Caco-2 (cell line): Measurements from ENCODE around the gene LRRC53. TPM values are rescaled to one million over a fixed set of nuclear protein-coding genes. Genes with fewer than 3 reads are reported as not detected.

ENCODE experiments used
- BruUV-seq: library from RNA; stranded (reverse); fragments of 400-500 nt; replicated peaks from 2 replicates; lab custom pipeline; 2021; lab: Mats Ljungman, UMichigan
- CTCF ChIA-PET: fragments of 300-600 bp; sonication (Branson Sonifier 250); formaldehyde crosslinking; loops from one replicate; lab custom pipeline; 2022; ENCODE audit warnings: antibody characterized with exemption; lab: Charles Lee
- POLR2A ChIA-PET: fragments of 300-600 bp; sonication (Branson Sonifier 250); formaldehyde crosslinking; loops from one replicate; lab custom pipeline; 2022; ENCODE audit warnings: antibody characterized with exemption; lab: Charles Lee
- DNase-seq, 2 experiments: peaks; one replicate each; pipeline versions ENCODE4 v3.0.0 to v3.0.0-alpha.2; 2020 to 2022
- H3K27me3 ChIP-seq: replicated peaks from 2 replicates; pipeline ENCODE4 v1.6.0; 2011; ENCODE audit warnings: low read length; ENCODE audit not compliant: control insufficient read depth, insufficient read depth
- H3K36me3 ChIP-seq: 2 replicates; pipeline ENCODE4 v1.5.1; 2011; ENCODE audit warnings: low read length; ENCODE audit not compliant: control insufficient read depth, insufficient read depth
- H3K4me1 ChIP-seq: fragments of 250-450 bp; sonication (Bioruptor Pico); 2 replicates; pipeline ENCODE4 v1.5.1; 2020; ENCODE audit warnings: mild to moderate bottlenecking
- H3K4me3 ChIP-seq: 2 replicates; pipeline ENCODE4 v1.5.1; 2011; ENCODE audit warnings: low read depth, mild to moderate bottlenecking, control low read depth, low read length
- H3K9me3 ChIP-seq: fragments of 250-450 bp; sonication (Bioruptor Pico); 2 replicates; pipeline ENCODE4 v1.5.1; 2020; ENCODE audit warnings: mild to moderate bottlenecking, moderate library complexity
- H3K27ac Mint-ChIP-seq: one replicate; pipeline ENCODE4 v1.8.0; 2022; ENCODE audit warnings: mixed read lengths; ENCODE audit not compliant: unreplicated experiment
- H3K27me3 Mint-ChIP-seq: one replicate; pipeline ENCODE4 v1.8.0; 2022; ENCODE audit warnings: mixed read lengths; ENCODE audit not compliant: insufficient read depth, unreplicated experiment
- H3K36me3 Mint-ChIP-seq: one replicate; pipeline ENCODE4 v1.8.0; 2022; ENCODE audit warnings: mild to moderate bottlenecking, mixed read lengths; ENCODE audit not compliant: insufficient read depth, unreplicated experiment
- H3K4me1 Mint-ChIP-seq: one replicate; pipeline ENCODE4 v1.8.0; 2022; ENCODE audit warnings: low read depth, mixed read lengths; ENCODE audit not compliant: unreplicated experiment
- H3K4me3 Mint-ChIP-seq: one replicate; pipeline ENCODE4 v1.8.0; 2022; ENCODE audit warnings: mild to moderate bottlenecking, moderate library complexity, mixed read lengths; ENCODE audit not compliant: unreplicated experiment
- H3K9me3 Mint-ChIP-seq: one replicate; pipeline ENCODE4 v1.8.0; 2022; ENCODE audit warnings: mixed read lengths; ENCODE audit not compliant: unreplicated experiment
- intact Hi-C: fragments of 100-400 bp; cut with micrococcal nuclease; formaldehyde crosslinking; loops from one replicate; pipeline ENCODE4 v1.10.0; 2022; ENCODE audit not compliant: unreplicated experiment
- total RNA-seq: library from RNA; stranded (reverse); gene quantifications from 2 replicates; pipeline ENCODE4 v1.2.3, GENCODE V29; 2022
- TF ChIP-seq, protein P1 (sequence below), 2 experiments: fragments of 200-600 bp in 1 of 2; IDR thresholded peaks; 1 replicate in 1 of 2; 2 replicates in 1 of 2; pipeline versions ENCODE4 v1.5.1 to v1.8.0; 2011 to 2022; ENCODE audit warnings: antibody characterized with exemption in 1 of 2, control low read depth in 1 of 2, inconsistent platforms in 1 of 2, low read depth in 1 of 2, low read length in 1 of 2, mild to moderate bottlenecking in 1 of 2, moderate library complexity in 1 of 2; ENCODE audit not compliant: insufficient read depth in 1 of 2, severe bottlenecking in 1 of 2, unreplicated experiment in 1 of 2

LRRC53 gene
- total RNA-seq, 1 experiment from 2014 or later, result not detected

DNA sequence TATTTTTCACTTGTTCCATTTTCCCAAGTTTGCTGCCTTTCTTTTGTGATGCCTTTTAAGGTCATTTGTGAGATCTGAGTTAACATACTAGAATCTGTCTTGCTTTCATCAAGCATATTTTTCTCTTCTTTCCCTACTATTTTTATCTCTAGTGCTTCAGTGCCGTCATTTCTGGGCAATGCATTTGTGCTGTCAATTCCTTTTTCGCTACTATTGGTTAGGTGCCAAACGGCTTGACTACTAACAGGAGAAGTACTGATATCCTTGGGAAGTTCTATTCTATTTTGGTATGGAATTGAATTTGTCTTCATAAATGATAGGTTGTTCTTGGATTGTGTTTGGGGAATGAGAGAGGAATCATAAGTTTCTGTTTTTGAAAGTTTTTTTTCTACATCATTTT is 42.2 kb downstream of the LRRC53 start:
- POLR2A ChIA-PET, result no interaction called here
- CTCF ChIA-PET, result no interaction called here

DNA sequence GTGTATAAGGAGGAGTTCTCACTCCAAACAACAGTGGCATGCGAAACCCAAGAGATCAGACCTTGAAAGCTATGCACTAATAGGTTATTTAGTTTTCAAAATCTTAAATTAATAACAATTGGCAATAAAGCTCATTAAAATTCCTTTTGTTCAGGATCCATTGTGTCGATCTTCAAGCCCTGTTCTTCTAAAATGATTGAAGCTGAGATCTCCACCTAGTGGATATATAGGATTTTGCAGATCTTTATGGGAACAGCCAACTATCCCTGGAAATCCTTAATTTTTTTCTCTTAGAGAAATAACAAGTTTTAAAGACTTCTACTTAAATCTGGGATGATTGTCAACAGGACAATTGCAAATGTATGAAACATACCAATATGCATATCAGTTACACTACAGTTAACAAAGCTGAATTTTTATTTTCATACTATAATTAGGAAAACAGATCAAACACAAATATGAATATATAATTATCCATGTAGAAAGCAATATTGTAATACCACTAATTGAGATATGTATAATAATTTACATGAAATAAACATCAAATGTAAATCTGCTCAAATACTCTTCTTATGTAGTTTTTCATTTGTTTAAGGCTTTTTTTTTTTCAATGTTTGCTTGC is 43.3 kb downstream of the LRRC53 start:
- ChIA-PET POLR2A (no interaction called here), CTCF (interaction anchor here (0.6 kb wide), 1 partner anchor 130 kb away, joined by 3 read pairs; no protein-coding TSS in a partner anchor)
- Histone ChIP-seq H3K27me3 (no peaks in the 10 kb centered on the region), H3K4me1 (no peaks in the 10 kb centered on the region), H3K9me3 (no peaks in the 10 kb centered on the region), H3K4me3 (no peak overlapping the region), H3K36me3 (no peaks in the 10 kb centered on the region)
- TF ChIP-seq, protein P1, sequence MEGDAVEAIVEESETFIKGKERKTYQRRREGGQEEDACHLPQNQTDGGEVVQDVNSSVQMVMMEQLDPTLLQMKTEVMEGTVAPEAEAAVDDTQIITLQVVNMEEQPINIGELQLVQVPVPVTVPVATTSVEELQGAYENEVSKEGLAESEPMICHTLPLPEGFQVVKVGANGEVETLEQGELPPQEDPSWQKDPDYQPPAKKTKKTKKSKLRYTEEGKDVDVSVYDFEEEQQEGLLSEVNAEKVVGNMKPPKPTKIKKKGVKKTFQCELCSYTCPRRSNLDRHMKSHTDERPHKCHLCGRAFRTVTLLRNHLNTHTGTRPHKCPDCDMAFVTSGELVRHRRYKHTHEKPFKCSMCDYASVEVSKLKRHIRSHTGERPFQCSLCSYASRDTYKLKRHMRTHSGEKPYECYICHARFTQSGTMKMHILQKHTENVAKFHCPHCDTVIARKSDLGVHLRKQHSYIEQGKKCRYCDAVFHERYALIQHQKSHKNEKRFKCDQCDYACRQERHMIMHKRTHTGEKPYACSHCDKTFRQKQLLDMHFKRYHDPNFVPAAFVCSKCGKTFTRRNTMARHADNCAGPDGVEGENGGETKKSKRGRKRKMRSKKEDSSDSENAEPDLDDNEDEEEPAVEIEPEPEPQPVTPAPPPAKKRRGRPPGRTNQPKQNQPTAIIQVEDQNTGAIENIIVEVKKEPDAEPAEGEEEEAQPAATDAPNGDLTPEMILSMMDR (IDR thresholded peaks at IDR 0.05; ENCODE audit: insufficient read depth in 1 of 2, low read depth in 1 of 2, low read length in 1 of 2, severe bottlenecking in 1 of 2, unreplicated experiment in 1 of 2), result peak in 1 of 2 experiments; percentile 38
- Mint-ChIP-seq H3K4me3 (no peak overlapping the region), H3K4me1 (no peaks in the 10 kb centered on the region), H3K36me3 (no peaks in the 10 kb centered on the region), H3K27me3 (no peaks in the 10 kb centered on the region), H3K9me3 (no peaks in the 10 kb centered on the region), H3K27ac (no peak overlapping the region)
- DNase-seq, result peak in 1 of 2 experiments; percentile 3
- intact Hi-C loops, result loop anchor here (5.0 kb wide), 1 partner anchor 223 kb away; no protein-coding TSS in a partner anchor
- no TSS peak for BruUV-seq

More for the DNA sequence above, 42.2 kb downstream of the LRRC53 start:
- TF ChIP-seq, protein P1 (IDR thresholded peaks at IDR 0.05; ENCODE audit: insufficient read depth in 1 of 2, low read depth in 1 of 2, low read length in 1 of 2, severe bottlenecking in 1 of 2, unreplicated experiment in 1 of 2), result no peak
- intact Hi-C loops, result no loop called here
- H3K9me3 ChIP-seq, result no peaks in the 10 kb centered on the region
- Mint-ChIP-seq H3K27me3 (no peaks in the 10 kb centered on the region), H3K4me3 (no peak overlapping the region), H3K4me1 (no peaks in the 10 kb centered on the region), H3K36me3 (no peaks in the 10 kb centered on the region), H3K9me3 (no peaks in the 10 kb centered on the region), H3K27ac (no peak overlapping the region)
- H3K36me3 ChIP-seq, result no peaks in the 10 kb centered on the region
- no peak overlapping the region for H3K4me3 ChIP-seq
- H3K27me3 ChIP-seq, result no peaks in the 10 kb centered on the region
- no peaks in the 10 kb centered on the region for H3K4me1 ChIP-seq
- no peak for DNase-seq
- BruUV-seq, result no TSS peak

- DNase-seq, result peak in 1 of 2 experiments; percentile 2
- Mint-ChIP-seq H3K27ac (no peak overlapping the region), H3K4me3 (no peak overlapping the region), H3K27me3 (no peaks in the 10 kb centered on the region), H3K9me3 (no peaks in the 10 kb centered on the region), H3K36me3 (no peaks in the 10 kb centered on the region), H3K4me1 (no peaks in the 10 kb centered on the region)
- POLR2A ChIA-PET, result no interaction called here
- BruUV-seq, result no TSS peak
- intact Hi-C loops, result loop anchor here (5.0 kb wide), 1 partner anchor 224 kb away; no protein-coding TSS in a partner anchor
- CTCF ChIA-PET, result no interaction called here
- Histone ChIP-seq H3K4me1 (no peaks in the 10 kb centered on the region), H3K36me3 (no peaks in the 10 kb centered on the region), H3K27me3 (no peaks in the 10 kb centered on the region), H3K4me3 (no peak overlapping the region), H3K9me3 (no peaks in the 10 kb centered on the region)
- TF ChIP-seq, protein P1 (IDR thresholded peaks at IDR 0.05; ENCODE audit: insufficient read depth in 1 of 2, low read depth in 1 of 2, low read length in 1 of 2, severe bottlenecking in 1 of 2, unreplicated experiment in 1 of 2), result no peak
Measured at GRCh38 chr1:74467786-74468377, 44.5 kb downstream of the LRRC53 start.
